Measurements from ENCODE around the gene IL25.
"Not testable (repeated sequence)": the region's sequence is repeated elsewhere in the genome, so short reads cannot be mapped to it uniquely, and the experiment has no call there.

Gene IL25

GRCh38 chr14:23376482-23377197 is 4.0 kb downstream of the IL25 start, which contains the start of gene CMTM5:
CMTM5 (plus strand) TSS chr14:23377046; CDS start chr14:23377252, 206 bp downstream.
- DNase-seq: no peak

DNA sequence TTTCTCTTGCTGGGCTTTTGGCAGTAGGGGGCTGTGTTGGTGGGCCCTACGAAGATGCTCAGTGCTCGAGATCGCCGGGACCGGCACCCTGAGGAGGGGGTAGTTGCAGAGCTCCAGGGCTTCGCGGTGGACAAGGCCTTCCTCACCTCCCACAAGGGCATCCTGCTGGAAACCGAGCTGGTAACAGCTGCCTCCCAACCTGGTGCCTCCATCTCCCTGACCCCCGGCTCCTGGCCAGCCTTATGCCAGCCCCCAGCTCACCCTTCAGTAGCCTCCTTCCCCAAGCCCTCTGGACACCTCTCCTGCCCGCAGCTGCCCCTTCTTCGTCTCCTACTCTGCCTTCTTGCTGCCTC is 4.6 kb downstream of the IL25 start:
- no peak for DNase-seq

DNA sequence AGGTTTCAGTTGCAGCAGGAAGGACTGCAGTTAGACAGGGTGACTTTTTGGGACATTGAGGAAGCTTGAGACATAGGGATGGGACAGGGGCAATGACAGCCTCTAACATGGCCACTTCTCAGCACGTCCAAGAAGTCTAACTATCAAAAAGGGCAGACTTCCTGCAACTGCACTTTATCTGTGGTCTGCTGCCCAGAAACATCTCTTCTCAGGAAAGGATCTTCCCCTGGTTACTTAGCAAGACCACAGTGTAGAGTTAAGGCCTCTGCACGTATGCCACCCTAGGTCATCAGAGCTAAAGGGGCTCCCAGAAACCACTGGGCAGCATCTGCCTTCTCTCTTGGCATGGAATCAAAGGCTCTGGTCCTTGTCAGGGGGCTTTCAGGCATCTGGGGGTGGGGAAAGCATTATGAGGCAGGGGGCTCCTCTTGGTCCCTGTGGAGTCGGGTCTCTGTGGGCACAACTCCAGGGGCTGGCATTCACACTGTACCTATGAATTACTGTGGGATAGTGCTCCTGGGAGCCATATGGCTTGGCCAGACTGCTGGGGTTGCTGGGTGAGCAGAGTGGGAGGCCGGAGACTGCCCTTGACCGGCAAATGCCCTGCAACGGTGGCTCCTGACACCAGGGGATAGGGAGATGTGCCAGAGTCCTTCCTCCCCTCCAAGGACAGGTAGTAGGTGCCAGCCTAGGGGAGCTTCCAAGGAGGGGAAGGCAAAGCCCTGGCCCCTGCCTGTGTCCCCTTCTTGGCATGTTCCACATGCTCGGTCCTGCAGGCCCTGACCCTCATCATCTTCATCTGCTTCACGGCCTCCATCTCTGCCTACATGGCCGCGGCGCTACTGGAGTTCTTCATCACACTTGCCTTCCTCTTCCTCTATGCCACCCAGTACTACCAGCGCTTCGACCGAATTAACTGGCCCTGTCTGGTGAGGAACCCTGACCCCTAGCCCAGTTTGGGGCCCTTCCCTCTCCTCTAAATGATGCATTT is 5.3 kb downstream of the IL25 start:
- no peak for DNase-seq

DNA sequence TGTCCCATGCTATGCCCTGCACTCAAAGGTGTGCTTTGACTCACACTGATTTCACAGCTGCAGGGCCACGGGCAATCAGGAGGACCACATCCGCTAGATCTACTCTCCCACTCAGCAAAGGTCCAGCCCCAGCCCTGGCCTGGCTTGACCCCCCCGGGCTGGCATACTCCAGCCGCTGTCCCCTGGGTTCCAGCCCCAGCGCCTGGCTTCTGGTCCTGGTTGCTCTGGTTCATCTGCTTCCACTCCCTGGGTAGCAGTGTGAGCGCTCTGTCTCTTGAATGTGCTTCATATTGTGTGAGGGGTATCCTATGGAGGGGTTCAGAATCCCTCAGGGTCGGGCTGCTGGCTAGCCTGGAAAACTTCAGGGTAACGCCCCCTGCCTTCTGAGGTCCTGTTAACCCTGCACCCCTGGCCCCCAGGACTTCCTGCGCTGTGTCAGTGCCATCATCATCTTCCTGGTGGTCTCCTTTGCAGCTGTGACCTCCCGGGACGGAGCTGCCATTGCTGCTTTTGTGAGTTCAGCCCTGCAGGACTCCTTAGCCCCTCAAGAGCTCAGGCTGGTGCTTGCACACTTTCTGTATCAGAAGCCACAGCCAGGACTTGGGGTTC is 6.1 kb downstream of the IL25 start:
- DNase-seq: no peak

DNA sequence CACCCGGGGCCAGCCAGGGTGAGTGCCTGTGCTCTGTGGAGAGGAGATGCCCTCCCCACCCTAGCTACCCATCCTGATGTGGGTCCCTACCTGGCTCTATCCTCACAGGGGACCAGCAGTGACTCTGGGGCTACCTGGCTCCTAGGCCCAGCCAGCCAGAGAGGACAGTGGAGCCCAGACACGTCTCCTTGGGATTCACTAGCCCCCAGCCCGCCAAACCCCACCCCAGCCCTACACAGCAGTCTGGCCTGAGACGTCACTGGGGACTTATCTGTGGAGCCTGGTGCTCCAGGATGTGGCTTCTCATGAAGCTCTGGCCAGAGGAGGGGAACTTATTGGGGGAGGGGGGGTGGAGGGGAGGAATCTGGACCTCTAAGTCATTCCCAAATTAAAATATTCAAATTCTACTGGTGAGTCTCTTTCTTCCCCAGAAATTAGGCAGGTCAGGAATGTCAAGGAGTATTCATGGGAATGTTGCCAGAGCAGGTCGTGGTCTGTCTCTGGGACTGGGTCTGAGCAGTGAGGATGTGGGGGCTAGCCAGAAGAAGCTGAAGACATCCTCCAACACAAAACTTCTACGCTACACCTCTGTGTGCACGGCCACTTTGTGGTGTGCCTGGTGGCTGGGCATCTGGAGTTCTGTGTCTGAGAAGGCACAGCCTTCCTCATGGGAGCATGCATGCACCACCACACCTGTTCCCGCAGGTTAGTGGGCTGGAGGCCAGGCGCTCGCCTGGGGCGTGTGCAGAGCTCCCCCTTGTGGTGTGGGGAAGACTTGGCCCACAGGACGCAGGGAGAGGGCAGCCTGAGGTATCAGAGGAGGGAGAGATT is 7.0 kb downstream of the IL25 start:
- DNase-seq: peak in 1 of 2 donors; percentile 3

DNA sequence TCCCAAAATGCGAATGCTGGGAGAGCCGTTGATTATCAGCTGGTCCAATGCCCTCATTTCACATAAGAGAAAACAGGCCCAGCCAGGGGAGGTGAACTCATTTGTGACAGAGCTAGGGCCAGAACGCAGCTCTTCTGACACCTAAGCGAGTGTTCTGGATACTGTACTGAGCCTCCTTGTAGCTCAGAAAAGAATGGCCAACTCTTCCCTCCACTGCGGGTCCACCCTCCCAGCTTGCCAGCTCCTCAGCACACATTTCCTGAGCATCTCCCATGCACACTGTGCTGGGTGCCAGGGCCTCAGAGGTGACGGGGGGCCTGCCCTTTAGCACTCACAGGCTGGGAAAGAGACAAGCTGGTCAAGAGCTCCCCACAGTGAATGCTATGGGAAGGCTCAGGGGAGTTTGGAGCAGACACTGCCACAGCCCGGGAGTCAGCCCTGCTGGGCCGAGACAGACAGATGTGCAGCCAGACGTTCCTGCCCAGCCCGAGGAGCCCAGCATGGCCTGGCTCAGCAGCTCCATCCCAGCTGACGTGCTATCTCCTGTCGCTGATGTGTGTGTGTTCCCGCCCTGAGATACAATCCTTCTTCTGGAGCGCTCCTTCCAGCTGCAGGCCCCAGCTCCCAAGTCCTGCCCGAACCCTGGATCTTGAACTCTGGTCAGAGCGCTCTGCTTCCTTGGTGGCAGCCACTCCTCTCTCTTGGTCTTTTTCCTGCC is 7.7 kb downstream of the IL25 start:
- DNase-seq: no peak

DNA sequence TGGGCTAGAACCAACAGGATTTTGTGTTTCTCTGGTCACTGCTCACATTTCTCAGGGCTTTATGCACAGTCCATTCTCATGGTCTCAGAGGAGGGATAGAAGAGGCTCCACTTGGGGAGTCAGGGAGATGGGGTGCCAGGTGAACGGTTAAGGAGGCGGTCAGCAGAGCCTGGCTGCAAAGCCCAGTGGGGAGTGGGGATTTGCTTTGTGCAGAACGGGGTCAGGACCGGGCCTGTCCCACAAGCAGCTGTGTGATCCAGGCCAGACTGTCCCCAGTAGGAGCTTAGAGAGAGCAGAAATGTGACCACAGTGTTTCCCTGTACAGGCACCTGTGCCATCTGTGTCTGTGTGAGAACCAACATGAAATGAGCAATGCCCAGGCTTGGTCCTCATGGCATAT is 8.4 kb downstream of the IL25 start:
- no peak for DNase-seq

GRCh38 chr14:23381871-23382270 is 9.3 kb downstream of the IL25 start:
- no peak for DNase-seq

GRCh38 chr14:23382276-23382675 is 9.7 kb downstream of the IL25 start:
- no peak for DNase-seq

- DNase-seq: no peak
Observed at GRCh38 chr14:23382731-23383440, 10.3 kb downstream of the IL25 start.

DNA sequence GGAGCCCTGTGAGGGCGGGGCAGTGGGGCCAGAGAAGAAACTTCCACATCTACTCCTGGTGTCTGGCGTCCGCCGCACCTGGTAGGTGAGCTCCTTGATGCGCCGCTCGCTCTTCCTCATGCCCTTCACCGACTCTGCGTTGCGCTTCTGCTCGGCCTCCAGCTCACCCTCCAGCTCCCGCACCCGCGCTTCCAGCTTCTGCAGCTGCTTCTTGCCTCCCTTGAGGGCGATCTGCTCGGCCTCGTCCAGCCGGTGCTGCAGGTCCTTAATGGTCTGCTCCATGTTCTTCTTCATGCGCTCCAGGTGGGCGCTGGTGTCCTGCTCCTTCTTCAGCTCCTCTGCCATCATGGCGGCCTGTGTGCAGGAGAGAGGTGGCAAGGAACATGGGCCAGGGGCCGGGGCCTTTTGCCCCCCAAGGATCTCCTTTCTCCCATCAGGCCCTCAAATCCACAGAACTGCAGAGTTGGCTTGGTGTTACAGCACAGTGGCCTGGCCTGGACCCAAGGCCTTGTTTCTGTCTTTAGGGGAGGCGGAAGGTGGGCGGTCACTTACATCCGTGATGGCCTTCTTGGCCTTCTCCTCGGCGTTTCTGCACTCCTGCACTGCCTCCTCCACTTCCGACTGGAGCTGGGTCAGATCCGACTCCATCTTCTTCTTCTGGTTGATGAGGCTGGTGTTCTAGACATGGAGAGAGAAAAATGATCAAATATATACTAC is 11.9 kb downstream of the IL25 start:
- DNase-seq: no peak

- no peak for DNase-seq
Observed at GRCh38 chr14:23385244-23385641, 12.6 kb downstream of the IL25 start.

DNA sequence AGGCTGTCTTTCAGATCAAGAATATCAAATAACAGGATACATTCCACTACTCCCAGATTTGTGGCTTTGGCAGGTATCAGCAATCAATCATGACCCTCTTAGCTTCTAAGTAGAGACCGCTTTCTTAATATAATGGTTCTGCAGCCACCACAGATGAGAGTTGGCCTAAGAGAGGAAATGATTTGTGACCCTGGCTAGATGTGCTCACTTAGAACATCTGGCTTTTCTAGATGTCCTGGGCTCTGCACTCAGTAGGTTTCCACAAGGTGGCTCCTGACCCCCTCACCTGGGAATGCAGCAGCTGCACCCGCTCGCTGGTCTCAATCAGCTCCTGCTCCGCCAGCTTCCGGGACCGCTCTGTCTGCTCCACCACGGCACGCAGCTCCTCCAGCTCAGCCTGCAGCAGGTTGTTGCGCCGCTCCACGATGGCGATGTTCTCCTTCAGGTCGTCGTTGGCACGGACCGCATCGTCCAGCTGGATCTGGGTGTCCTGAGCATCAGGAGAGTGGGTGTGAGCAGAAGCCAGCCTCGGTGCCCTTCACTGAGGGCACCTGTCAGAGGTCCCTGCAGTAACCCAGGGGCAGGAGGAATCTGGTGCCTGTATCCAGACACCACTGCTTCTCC is 13.1 kb downstream of the IL25 start:
- DNase-seq: no peak

DNA sequence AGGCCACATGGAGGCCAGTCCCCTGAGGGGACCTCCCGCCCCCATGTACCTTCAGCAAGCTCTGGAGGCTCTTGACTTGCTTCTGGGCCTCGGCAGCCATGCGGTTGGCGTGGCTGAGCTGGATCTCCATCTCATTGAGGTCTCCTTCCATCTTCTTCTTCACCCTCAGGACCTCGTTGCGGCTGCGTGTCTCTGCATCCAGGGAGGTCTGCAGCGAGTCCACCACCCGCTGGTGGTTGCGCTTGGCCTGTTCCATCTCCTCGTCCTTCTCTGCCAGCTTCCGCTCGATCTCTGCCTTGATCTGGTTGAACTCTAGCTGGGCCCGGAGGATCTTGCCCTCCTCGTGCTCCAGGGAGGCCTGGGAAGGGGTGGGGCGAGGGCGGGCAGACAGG is 13.7 kb downstream of the IL25 start:
- not testable (repeated sequence) for DNase-seq

DNA sequence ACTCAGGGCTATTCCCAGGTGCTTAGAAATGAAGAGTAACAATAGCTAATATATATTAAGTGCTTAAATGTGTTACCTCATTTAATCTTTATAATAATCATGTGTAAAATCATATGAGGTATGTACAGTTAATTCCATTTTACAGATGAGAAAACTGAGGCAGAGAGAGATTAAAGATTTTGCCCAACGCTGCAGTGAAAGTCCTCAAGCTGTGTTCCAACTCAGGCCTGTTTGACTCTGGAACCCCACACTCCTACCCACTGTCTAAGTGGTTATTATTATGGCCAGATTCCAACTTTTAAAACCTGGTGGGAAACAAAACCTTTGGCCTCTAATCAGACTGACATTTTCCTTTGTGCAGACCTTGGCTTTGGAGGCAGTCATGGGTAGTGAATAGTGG is 14.4 kb downstream of the IL25 start:
- DNase-seq: no peak

DNA sequence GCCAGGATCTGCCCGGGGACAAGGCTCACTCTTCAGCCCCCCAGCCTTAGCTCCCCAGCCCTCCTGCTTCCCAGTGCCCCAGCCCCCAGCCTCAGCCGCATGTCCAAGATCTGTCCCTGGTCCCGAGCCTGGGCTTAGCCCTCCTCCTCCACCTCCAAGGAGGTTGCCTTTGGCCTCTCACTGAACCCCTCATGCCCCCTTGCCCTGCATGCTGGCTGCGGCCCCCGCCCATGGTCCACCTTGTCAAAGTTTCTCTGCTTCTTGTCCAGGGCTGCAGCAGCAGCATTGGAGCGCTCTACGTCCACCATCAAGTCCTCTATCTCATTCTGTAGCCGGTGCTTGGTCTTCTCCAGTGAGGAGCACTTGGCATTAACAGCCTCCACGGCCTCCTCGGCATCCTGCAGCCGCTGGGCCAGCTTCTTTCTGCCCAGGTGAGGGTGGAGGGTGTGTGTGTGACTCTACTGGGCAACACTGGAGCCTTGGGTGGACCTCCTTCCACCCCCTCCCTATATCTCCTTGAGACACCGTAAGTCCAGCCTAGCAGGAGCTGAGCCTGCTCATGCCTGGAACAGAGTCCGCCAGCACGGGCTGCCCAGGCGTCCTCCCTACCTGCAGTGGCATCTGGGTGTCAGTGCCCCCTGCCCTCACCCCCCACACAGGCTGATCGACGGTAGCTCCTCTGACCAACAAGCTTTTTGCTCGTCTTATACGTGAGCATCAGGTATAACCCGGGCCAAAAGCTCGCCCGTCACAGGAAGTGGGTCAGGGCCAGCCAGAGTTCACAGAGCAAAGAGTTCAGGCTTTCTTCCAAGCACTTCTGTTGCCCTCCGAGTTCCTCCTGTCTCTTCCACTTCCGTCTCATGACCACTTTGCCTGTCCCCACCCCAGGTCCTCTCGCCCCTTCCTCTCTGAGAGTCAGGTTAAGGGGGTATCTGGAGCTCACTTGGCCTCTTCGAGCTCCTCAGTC is 15.6 kb downstream of the IL25 start:
- DNase-seq: no peak

DNA sequence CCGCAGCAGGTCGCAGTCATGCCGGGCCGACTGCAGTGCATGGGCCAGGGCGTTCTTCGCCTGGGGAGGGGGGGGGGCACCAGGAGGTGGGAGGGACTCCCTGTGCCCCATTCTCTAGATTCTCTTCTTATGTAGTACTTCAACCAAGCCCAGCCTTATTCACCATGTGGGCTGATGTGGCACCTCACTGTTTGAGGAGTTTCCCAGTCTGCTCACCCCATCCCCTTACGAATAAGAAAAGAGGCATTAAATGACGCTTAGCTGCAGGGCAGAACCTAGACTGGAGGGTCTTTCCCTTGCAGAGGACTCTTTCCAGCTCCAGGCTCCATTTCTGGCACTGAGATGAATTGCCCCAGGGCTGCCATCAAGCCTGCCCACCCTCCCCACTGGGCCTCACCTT is 16.4 kb downstream of the IL25 start:
- no peak for DNase-seq

DNA sequence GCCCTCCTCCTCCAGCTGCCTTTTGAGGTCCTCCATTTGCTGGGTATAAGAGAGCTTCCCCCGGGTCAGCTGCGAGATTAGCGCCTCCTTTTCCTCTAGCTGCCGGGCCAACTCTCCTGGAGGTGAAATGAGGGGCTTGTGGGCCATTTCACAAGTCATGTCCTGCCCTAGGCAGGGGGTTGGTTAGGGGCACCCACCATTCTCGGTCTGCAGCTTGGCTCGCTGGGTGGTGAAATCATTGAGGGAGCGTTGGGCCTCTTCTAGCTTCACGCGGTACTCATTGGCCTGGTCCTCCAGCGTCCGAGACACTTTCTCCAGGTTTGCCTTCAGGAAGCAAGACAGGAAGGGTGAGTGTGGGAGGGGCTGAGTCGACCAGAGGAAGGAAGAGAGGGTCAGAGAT is 16.8 kb downstream of the IL25 start:
- DNase-seq: no peak

- not testable (repeated sequence) for DNase-seq
Observed at GRCh38 chr14:23389871-23390270, 17.3 kb downstream of the IL25 start.

Data from bone marrow (tissue), 2 donors.